AG09319 (cell line): ENCODE data around the gene SDCBP2.
"Not testable (repeated sequence)": the region's sequence is repeated elsewhere in the genome, so short reads cannot be mapped to it uniquely, and the experiment has no call there.

Experiments
- DNase-seq: peaks from one replicate; pipeline ENCODE4 v3.0.0-alpha.2; 2010; ENCODE audit warnings: low read depth; ENCODE audit errors: extremely low read depth
- CTCF ChIP-seq: IDR thresholded peaks from 2 replicates; pipeline ENCODE4 v1.5.1; 2011; ENCODE audit warnings: low read depth, mild to moderate bottlenecking, inconsistent platforms, low read length, moderate library complexity

SDCBP2 gene

GRCh38 chr20:1357921-1358671 is 29.2 kb upstream of the SDCBP2 start:
- DNase-seq: no peak
- no peak for TF ChIP-seq CTCF

- no peak for DNase-seq
- TF ChIP-seq CTCF: no peak
Observed at GRCh38 chr20:1353956-1354355, 25.0 kb upstream of the SDCBP2 start.

GRCh38 chr20:1346315-1346969 is 17.5 kb upstream of the SDCBP2 start:
- DNase-seq: no peak
- no peak for TF ChIP-seq CTCF

- no peak for TF ChIP-seq CTCF
- no peak for DNase-seq
Observed at GRCh38 chr20:1345756-1346093, 16.8 kb upstream of the SDCBP2 start.

- no peak for DNase-seq
- TF ChIP-seq CTCF: no peak
Observed at GRCh38 chr20:1345030-1345755, 16.3 kb upstream of the SDCBP2 start.

GRCh38 chr20:1343446-1344124 is 14.6 kb upstream of the SDCBP2 start:
- not testable (repeated sequence) for DNase-seq

- no peak for TF ChIP-seq CTCF
- no peak for DNase-seq
Observed at GRCh38 chr20:1341561-1342265, 12.8 kb upstream of the SDCBP2 start.
